Measurements from ENCODE around the gene WARS2. TPM values are rescaled to one million over a fixed set of nuclear protein-coding genes. Genes with fewer than 3 reads are reported as not detected.

The WARS2 gene
- 17.9 and 22.1 TPM in 2 replicates for total RNA-seq

DNA sequence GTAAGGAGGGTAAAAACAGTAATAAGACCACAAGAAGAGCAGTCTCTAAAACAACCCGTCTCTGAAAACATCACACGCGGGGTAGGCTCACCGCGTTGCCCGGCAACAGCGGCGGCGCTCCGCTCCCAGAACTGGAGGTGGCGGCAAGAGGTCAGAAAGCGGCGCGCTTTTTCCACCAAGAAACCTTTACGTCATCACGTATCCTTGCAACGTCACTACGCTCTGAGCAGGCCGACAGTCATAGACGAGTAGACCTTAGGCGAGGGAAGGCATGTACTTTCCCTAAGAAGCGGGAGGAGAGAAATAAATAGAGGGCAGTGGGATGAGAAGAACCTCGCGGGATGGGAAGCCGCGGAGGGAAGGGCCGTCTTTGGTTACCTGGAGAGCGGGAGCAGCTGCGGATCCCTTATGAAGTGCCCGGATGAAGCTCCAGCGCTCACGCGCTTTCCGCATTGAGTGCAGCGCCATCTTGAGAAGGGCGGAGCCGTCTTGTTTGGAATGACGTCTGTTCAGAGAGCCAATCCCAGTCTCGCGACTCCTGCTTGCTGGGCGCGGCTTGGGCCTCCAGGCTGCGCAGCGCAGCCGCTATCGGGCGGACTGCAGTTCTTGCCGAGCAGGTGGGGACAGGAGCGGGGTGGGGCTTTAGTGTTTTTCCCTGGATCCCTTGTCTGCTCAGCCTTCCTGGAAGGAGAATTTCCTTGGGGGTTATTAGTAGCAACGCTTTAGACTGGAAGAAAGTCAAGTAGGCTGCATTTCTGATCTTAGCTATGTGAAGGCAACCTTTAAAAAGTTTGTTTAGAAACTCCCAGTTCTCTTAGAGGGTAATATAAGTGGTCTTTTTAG, at the start of gene WARS2:
TSS of gene WARS2 (minus strand) at position 477 of the 843 bp plus-strand sequence. CDS start at position 468, 9 bp downstream.

DNA sequence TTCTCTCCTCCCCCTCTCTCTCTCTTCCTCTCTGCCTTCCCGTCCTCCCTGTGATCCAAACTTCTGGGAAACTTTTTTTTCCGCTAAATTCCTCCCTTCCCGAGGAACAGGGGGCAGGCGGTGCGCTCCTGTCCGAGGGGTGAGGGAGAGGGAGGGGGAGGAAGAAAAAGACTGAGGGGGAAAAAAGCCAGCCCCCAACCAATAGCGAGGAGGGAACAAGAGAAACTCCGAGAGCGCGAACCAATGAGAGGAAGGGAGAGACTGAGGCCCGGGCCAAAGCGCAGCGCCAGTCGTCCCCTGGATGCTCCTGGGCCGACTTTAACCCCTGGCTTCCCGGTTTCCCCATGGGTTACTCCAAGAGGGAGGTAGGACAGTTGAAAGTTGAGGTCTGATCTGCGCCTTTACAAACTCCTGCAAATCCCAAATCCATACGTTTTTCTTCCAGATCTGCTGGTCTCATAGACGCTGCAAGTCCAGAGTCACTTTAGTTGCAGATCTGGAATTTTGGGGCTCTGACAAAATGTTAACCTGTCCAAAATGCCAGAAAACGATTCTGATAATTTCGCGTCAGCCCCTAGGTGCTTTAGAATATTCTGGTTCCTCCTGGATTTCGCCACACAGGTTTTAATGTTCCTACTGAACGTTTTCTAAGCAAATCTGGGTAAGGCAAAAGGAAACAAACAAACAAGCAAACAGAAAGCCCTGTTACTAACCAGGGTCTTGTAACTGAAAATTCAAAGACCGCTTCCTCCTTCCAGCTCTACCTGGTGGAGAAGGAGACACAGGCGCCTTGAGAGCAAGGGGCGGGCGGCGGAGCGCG, 152.1 kb downstream of the WARS2 start, which contains the start of gene TBX15:
TSS of gene TBX15 (minus strand) at position 158 of the 820 bp plus-strand sequence. CDS start 548 bp downstream, outside the sequence.

Other genes with a start within 250 kb of the WARS2 start
- 0.11 and 1.0 TPM in 2 replicates for gene TBX15, start 152.3 kb downstream of the WARS2 start, total RNA-seq
- not detected in 2 replicates for gene HAO2, start 228.1 kb upstream of the WARS2 start, total RNA-seq

Data from dermis lymphatic vessel endothelial cell (primary cell).